H9 (cell line): Measurements from ENCODE around the gene TRAK2. TPM values are rescaled to one million over a fixed set of nuclear protein-coding genes. Genes with fewer than 3 reads are reported as not detected.
"Not testable (repeated sequence)": the region's sequence is repeated elsewhere in the genome, so short reads cannot be mapped to it uniquely, and the experiment has no call there.

Experiments
- DNase-seq: peaks from one replicate; pipeline ENCODE4 v3.0.0-alpha.2; 2017
- H2AFZ ChIP-seq: one replicate; pipeline ENCODE4 v1.6.1; 2013; ENCODE audit warnings: mild to moderate bottlenecking, low read length, control low read depth, moderate library complexity
- H2AK5ac ChIP-seq: 2 replicates; pipeline ENCODE4 v1.6.1; 2013; ENCODE audit warnings: low read length, control low read depth, mixed read lengths; ENCODE audit not compliant: insufficient read length
- H2BK120ac ChIP-seq: one replicate; pipeline ENCODE4 v1.6.1; 2013; ENCODE audit warnings: low read depth, mild to moderate bottlenecking, low read length, control low read depth, inconsistent platforms; ENCODE audit not compliant: poor library complexity, severe bottlenecking
- H2BK12ac ChIP-seq: 2 replicates; pipeline ENCODE4 v1.6.1; 2013; ENCODE audit warnings: low read length, control low read depth, mixed read lengths, low read depth; ENCODE audit not compliant: insufficient read length
- H2BK15ac ChIP-seq: 2 replicates; pipeline ENCODE4 v1.6.1; 2013; ENCODE audit warnings: low read depth, low read length, control low read depth
- H2BK20ac ChIP-seq: one replicate; pipeline ENCODE4 v1.6.1; 2013; ENCODE audit warnings: low read depth, mild to moderate bottlenecking, low read length, control low read depth, inconsistent platforms; ENCODE audit not compliant: poor library complexity, severe bottlenecking
- H2BK5ac ChIP-seq: 2 replicates; pipeline ENCODE4 v1.6.1; 2013; ENCODE audit warnings: low read length, control low read depth, mixed read lengths; ENCODE audit not compliant: insufficient read length
- H3K14ac ChIP-seq: 2 replicates; pipeline ENCODE4 v1.6.1; 2013; ENCODE audit warnings: low read length, control low read depth; ENCODE audit not compliant: insufficient read depth
- H3K18ac ChIP-seq: 2 replicates; pipeline ENCODE4 v1.6.1; 2013; ENCODE audit warnings: low read depth, mild to moderate bottlenecking, mixed read lengths, low read length, control low read depth; ENCODE audit not compliant: insufficient read length
- H3K23ac ChIP-seq: 2 replicates; pipeline ENCODE4 v1.6.1; 2013; ENCODE audit warnings: low read length, control low read depth, mixed read lengths, low read depth; ENCODE audit not compliant: insufficient read length
- H3K23me2 ChIP-seq: 2 replicates; pipeline ENCODE4 v1.6.1; 2013; ENCODE audit warnings: low read depth, mild to moderate bottlenecking, mixed read lengths, low read length, control low read depth; ENCODE audit not compliant: insufficient read length, poor library complexity, severe bottlenecking
- H3K27ac ChIP-seq: 2 replicates; pipeline ENCODE4 v1.5.1; 2013; ENCODE audit warnings: low read length, control low read depth, mixed read lengths, low read depth; ENCODE audit not compliant: insufficient read length
- H3K27me3 ChIP-seq: 2 replicates; pipeline ENCODE4 v1.6.1; 2013; ENCODE audit warnings: low read length, control low read depth, inconsistent platforms; ENCODE audit not compliant: insufficient read depth
- H3K4ac ChIP-seq: 2 replicates; pipeline ENCODE4 v1.6.1; 2013; ENCODE audit warnings: low read depth, mild to moderate bottlenecking, control low read depth, inconsistent platforms, low read length, moderate library complexity
- H3K4me1 ChIP-seq: 2 replicates; pipeline ENCODE4 v1.6.1; 2013; ENCODE audit warnings: low read length, control low read depth, inconsistent platforms; ENCODE audit not compliant: insufficient read depth
- H3K4me2 ChIP-seq: 2 replicates; pipeline ENCODE4 v1.6.1; 2013; ENCODE audit warnings: low read length, control low read depth, mixed read lengths; ENCODE audit not compliant: insufficient read length, insufficient read depth
- H3K56ac ChIP-seq: 2 replicates; pipeline ENCODE4 v1.6.1; 2013; ENCODE audit warnings: low read depth, mild to moderate bottlenecking, mixed read lengths, low read length, control low read depth; ENCODE audit not compliant: insufficient read length
- H3K79me1 ChIP-seq: 2 replicates; pipeline ENCODE4 v1.6.1; 2013; ENCODE audit warnings: low read depth, mild to moderate bottlenecking, moderate library complexity, low read length, control low read depth, inconsistent platforms; ENCODE audit not compliant: insufficient read depth, poor library complexity, severe bottlenecking
- H3K79me2 ChIP-seq: 2 replicates; pipeline ENCODE4 v1.6.1; 2013; ENCODE audit warnings: low read length, control low read depth, inconsistent platforms; ENCODE audit not compliant: insufficient read depth
- H3K9ac ChIP-seq: 2 replicates; pipeline ENCODE4 v1.6.1; 2013; ENCODE audit warnings: low read length, control low read depth, mixed read lengths; ENCODE audit not compliant: insufficient read length; ENCODE audit errors: extremely low read depth
- H3K9me3 ChIP-seq: one replicate; pipeline ENCODE4 v1.6.1; 2013; ENCODE audit warnings: low read depth, low read length, inconsistent platforms; ENCODE audit not compliant: control insufficient read depth
- H3T11ph ChIP-seq: one replicate; pipeline ENCODE4 v1.6.1; 2013; ENCODE audit warnings: mild to moderate bottlenecking, low read length, control low read depth, inconsistent platforms
- H4K20me1 ChIP-seq: one replicate; pipeline ENCODE4 v1.6.1; 2013; ENCODE audit not compliant: control insufficient read depth, insufficient read length, insufficient read depth
- H4K5ac ChIP-seq: 2 replicates; pipeline ENCODE4 v1.6.1; 2013; ENCODE audit warnings: low read depth, mild to moderate bottlenecking, mixed read lengths, low read length, control low read depth; ENCODE audit not compliant: insufficient read length
- H4K8ac ChIP-seq: replicated peaks from 2 replicates; pipeline ENCODE4 v1.6.1; 2013; ENCODE audit warnings: low read length, control low read depth, mixed read lengths, low read depth; ENCODE audit not compliant: insufficient read length
- H4K91ac ChIP-seq: 2 replicates; pipeline ENCODE4 v1.6.1; 2013; ENCODE audit warnings: low read depth, mild to moderate bottlenecking, moderate library complexity, mixed read lengths, low read length, control low read depth; ENCODE audit not compliant: insufficient read length
- H3K27ac Mint-ChIP-seq, 3 experiments: 2 replicates in 2 of 3; 3 replicates in 1 of 3; pipeline ENCODE4 v1.8.0; 2020 to 2021; ENCODE audit warnings: mixed read lengths in 3 of 3, mild to moderate bottlenecking in 1 of 3, moderate library complexity in 1 of 3
- H3K27me3 Mint-ChIP-seq: 2 replicates; pipeline ENCODE4 v1.8.0; 2021; ENCODE audit warnings: low read depth, mild to moderate bottlenecking, moderate library complexity, mixed read lengths
- H3K36me3 Mint-ChIP-seq, 3 experiments: 2 replicates in 2 of 3; 3 replicates in 1 of 3; pipeline ENCODE4 v1.8.0; 2020 to 2021; ENCODE audit warnings: low read depth in 3 of 3, mixed read lengths in 3 of 3; ENCODE audit not compliant: insufficient read depth in 1 of 3
- H3K4me1 Mint-ChIP-seq, 2 experiments: 2 replicates each; pipeline ENCODE4 v1.8.0; 2020; ENCODE audit warnings: mixed read lengths in 2 of 2
- H3K4me3 Mint-ChIP-seq, 2 experiments: 2 replicates in 1 of 2; 3 replicates in 1 of 2; pipeline ENCODE4 v1.8.0; 2020 to 2021; ENCODE audit warnings: mild to moderate bottlenecking in 2 of 2, mixed read lengths in 2 of 2, moderate library complexity in 1 of 2
- H3K9me3 Mint-ChIP-seq, 2 experiments: 2 replicates in 1 of 2; 3 replicates in 1 of 2; pipeline ENCODE4 v1.8.0; 2020; ENCODE audit warnings: mild to moderate bottlenecking in 2 of 2, mixed read lengths in 2 of 2, moderate library complexity in 1 of 2
- WGBS: extraction: QIAGEN DNeasy Blood & Tissue Kit; methylation state at CpG from one replicate; pipeline ENCODE4 v1.1.7; 2013; ENCODE audit warnings: missing lambda C conversion rate, low lambda C conversion rate, mixed read lengths; ENCODE audit not compliant: insufficient read length; ENCODE audit errors: extremely low coverage; 5-methylcytosine and 5-hydroxymethylcytosine counted together
- total RNA-seq: library from RNA; stranded (reverse); gene quantifications from 2 replicates; pipeline ENCODE4 v1.2.1, GENCODE V29; 2021

TRAK2 gene
- total RNA-seq, 1 experiment from 2014 or later, result 14.2 TPM

DNA sequence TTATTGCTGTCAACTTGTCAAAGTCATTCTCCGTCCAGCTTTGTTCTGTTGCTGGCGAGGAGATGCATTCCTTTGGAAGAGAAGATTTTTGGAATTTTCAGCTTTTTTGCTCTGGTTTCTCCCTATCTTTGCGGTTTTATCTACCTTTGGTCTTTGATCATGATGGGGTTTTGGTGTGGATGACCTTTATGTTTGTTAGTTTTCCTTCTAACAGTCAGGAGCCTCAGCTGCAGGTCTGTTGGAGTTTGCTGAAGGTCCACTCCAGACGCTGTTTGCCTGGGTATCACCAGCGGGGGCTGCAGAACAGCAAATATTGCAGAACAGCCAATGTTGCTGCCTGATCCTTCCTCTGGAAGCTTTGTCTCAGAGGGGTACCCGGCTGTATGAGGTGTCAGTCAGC lies 21.4 kb downstream of the TRAK2 start:
- not testable (repeated sequence) for H2BK5ac ChIP-seq, H2BK120ac ChIP-seq, H3K79me1 ChIP-seq, H3K9ac ChIP-seq, H3K23ac ChIP-seq, H3T11ph ChIP-seq, H3K18ac ChIP-seq, H3K56ac ChIP-seq, H2AFZ ChIP-seq, H3K4ac ChIP-seq, H3K4me2 ChIP-seq, H2BK15ac ChIP-seq, H3K4me3 Mint-ChIP-seq, H3K79me2 ChIP-seq, H2BK20ac ChIP-seq, H4K5ac ChIP-seq, H4K91ac ChIP-seq, H2BK12ac ChIP-seq, H4K20me1 ChIP-seq, H3K27ac Mint-ChIP-seq, H3K14ac ChIP-seq, H3K23me2 ChIP-seq, H3K27ac ChIP-seq, H3K27me3 Mint-ChIP-seq, H4K8ac ChIP-seq, H2AK5ac ChIP-seq, H3K4me1 ChIP-seq, H3K27me3 ChIP-seq, DNase-seq
- no CpG with 5 or more reads among the region's 6 CpGs for WGBS
- Mint-ChIP-seq H3K9me3 (peaks cover 31 to 33% of the 10 kb centered on the region in 2 experiments), H3K36me3 (peaks cover 18 to 28% (median 26%) of the 10 kb centered on the region in 3 experiments), H3K4me1 (peaks cover 0 to 12% of the 10 kb centered on the region in 2 experiments; a peak in 3 of 4 replicates)
- H3K9me3 ChIP-seq, result peaks cover 15% of the 10 kb centered on the region

GRCh38 chr2:201428366-201428765 lies 22.9 kb downstream of the TRAK2 start:
- peaks cover 18 to 28% (median 26%) of the 10 kb centered on the region in 3 experiments for H3K36me3 Mint-ChIP-seq
- not testable (repeated sequence) for H4K5ac ChIP-seq, H3K56ac ChIP-seq, H3K4me1 Mint-ChIP-seq, H3K4me1 ChIP-seq, H3K27me3 Mint-ChIP-seq, H2AFZ ChIP-seq, H3K23me2 ChIP-seq, H3K4ac ChIP-seq, DNase-seq, H2BK120ac ChIP-seq, H3K18ac ChIP-seq, H3T11ph ChIP-seq, H3K4me2 ChIP-seq, H4K20me1 ChIP-seq, H3K23ac ChIP-seq, H2AK5ac ChIP-seq, H4K8ac ChIP-seq, H2BK15ac ChIP-seq, H3K9ac ChIP-seq, H4K91ac ChIP-seq, H2BK20ac ChIP-seq, H2BK12ac ChIP-seq, H3K27ac Mint-ChIP-seq, H3K79me2 ChIP-seq, H3K79me1 ChIP-seq, H3K14ac ChIP-seq, H3K4me3 Mint-ChIP-seq, H3K27me3 ChIP-seq, H2BK5ac ChIP-seq, H3K27ac ChIP-seq
- peaks cover 31 to 33% of the 10 kb centered on the region in 2 experiments for H3K9me3 Mint-ChIP-seq
- peaks cover 15% of the 10 kb centered on the region for H3K9me3 ChIP-seq
